ENCODE measurements around the gene WWC2. TPM values are rescaled to one million over a fixed set of nuclear protein-coding genes. Genes with fewer than 3 reads are reported as not detected.

WWC2 gene
- total RNA-seq, 1 donor from 2014 or later: 46.2 TPM

GRCh38 chr4:183140911-183141320, 41.9 kb downstream of the WWC2 start:
- no peak overlapping the region for H3K4me3 ChIP-seq (ENCODE audit: low read depth, low read length)
- DNase-seq (ENCODE audit: low read depth): no peak
- TF ChIP-seq CTCF (conservative IDR thresholded peaks at IDR 0.05; ENCODE audit: low read depth, low read length): no peak

GRCh38 chr4:183141997-183142396, 42.9 kb downstream of the WWC2 start:
- no peak for DNase-seq (ENCODE audit: low read depth)
- peak; percentile 31 for TF ChIP-seq CTCF (conservative IDR thresholded peaks at IDR 0.05; ENCODE audit: low read depth, low read length)
- no peak overlapping the region for H3K4me3 ChIP-seq (ENCODE audit: low read depth, low read length)

GRCh38 chr4:183142571-183143550, 43.8 kb downstream of the WWC2 start:
- no peak for TF ChIP-seq CTCF (conservative IDR thresholded peaks at IDR 0.05; ENCODE audit: low read depth, low read length)
- DNase-seq (ENCODE audit: low read depth): no peak
- no peak overlapping the region for H3K4me3 ChIP-seq (ENCODE audit: low read depth, low read length)

GRCh38 chr4:183144787-183145186, 45.7 kb downstream of the WWC2 start:
- H3K4me3 ChIP-seq (ENCODE audit: low read depth, low read length): no peak overlapping the region
- no peak for TF ChIP-seq CTCF (conservative IDR thresholded peaks at IDR 0.05; ENCODE audit: low read depth, low read length)
- no peak for DNase-seq (ENCODE audit: low read depth)

GRCh38 chr4:183145773-183146172, 46.7 kb downstream of the WWC2 start:
- no peak for TF ChIP-seq CTCF (conservative IDR thresholded peaks at IDR 0.05; ENCODE audit: low read depth, low read length)
- H3K4me3 ChIP-seq (ENCODE audit: low read depth, low read length): no peak overlapping the region
- DNase-seq (ENCODE audit: low read depth): no peak

- no peak for TF ChIP-seq CTCF (conservative IDR thresholded peaks at IDR 0.05; ENCODE audit: low read depth, low read length)
- DNase-seq (ENCODE audit: low read depth): no peak
- H3K4me3 ChIP-seq (ENCODE audit: low read depth, low read length): no peak overlapping the region
These were observed 47.4 kb downstream of the WWC2 start for GRCh38 chr4:183146478-183146877.

- TF ChIP-seq CTCF (conservative IDR thresholded peaks at IDR 0.05; ENCODE audit: low read depth, low read length): no peak
- H3K4me3 ChIP-seq (ENCODE audit: low read depth, low read length): no peak overlapping the region
- DNase-seq (ENCODE audit: low read depth): no peak
These were observed 48.1 kb downstream of the WWC2 start for GRCh38 chr4:183147196-183147595.

Data from epithelial cell of proximal tubule (primary cell).